Choroid plexus epithelial cell (primary cell): ENCODE results near the gene HES7.
A peak's percentile ranks its signal among the peaks of the same experiment; 100 is the strongest.

Source experiments
- DNase-seq: peaks from one replicate; pipeline ENCODE4 v3.0.0-alpha.2; 2010; ENCODE audit warnings: low read depth
- H3K4me3 ChIP-seq: 2 replicates; pipeline ENCODE4 v1.5.1; 2011; ENCODE audit warnings: low read depth, mild to moderate bottlenecking, control low read depth, low read length, moderate library complexity
- CTCF ChIP-seq: conservative IDR thresholded peaks from 2 replicates; pipeline ENCODE4 v1.5.1; 2011; ENCODE audit warnings: low read depth, mild to moderate bottlenecking, control low read depth, inconsistent platforms, low read length, moderate library complexity

Gene HES7

DNA sequence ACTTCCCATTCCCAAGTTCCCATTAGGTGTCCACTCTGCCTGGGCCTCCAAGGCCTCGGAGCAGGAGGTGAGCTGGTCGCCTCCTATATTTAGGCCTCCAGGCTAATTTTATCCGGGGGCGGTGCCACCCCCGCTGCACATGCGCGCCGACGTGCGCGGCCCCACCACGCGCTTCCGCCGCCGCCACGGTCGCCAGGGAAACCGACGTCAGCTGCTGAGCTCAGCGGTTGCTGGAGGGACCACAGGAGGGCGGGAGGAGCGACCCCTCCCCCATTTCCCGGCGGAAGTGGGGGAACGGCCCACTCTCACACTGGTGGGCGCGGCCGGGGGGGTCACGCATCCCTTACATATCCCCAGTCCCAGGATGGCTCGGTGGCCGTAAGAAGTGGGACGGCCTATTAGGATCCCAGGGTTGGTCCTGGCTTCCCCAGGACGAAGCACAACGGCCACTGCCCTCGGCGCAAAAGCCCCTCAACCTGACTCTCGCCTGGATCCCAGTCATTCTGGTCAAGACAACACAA lies 27.3 kb upstream of the HES7 start:
- DNase-seq, result peak; percentile 96
- H3K4me3 ChIP-seq, result peak overlapping the region; percentile 94
- no peak for TF ChIP-seq CTCF

DNA sequence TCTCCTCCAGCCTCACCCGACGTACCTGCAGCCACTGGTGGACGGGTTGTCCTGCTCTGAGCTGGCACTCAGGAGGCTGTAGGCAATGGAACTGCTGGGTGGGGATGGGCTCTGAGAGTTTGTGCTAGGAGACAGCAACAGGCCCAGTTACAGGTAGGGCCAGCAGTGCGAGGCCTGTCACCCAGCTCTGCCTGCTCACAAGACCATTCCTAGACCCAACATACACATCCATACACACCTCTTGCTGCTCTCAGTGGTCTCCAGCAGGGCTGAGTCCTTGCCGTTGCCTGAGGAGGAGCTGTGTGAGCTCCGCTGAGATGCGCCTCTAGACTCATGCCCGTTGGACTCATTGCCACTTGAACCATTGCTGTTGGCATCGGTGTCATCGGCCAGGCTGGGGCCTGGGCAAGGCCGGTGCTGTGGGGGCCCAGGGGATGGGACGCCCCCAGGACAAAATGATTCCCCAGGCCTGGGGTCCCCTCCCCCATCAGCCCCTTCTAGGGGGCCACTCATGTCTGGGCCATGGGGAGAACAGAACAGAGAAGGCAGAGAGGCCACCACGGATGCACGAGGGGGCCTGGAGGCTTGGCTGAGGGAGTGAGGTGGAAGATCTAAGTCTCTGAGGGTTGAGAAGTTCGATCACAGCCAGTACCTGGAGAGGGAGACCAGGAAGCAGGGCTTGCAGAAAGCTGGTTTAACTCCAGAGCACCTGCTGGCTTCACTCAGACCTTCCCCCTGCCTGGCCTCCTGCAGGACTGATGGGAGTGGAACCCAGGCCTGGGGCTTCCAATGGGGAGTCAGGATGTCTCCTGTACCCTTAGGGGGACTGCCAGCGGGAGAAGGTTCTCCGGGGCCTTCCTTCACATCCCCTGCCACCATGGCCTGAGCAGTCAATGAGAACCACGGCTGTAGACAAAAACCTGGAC lies 26.6 kb upstream of the HES7 start:
- no peak for TF ChIP-seq CTCF
- DNase-seq, result no peak
- H3K4me3 ChIP-seq, result peak overlapping the region; percentile 94

DNA sequence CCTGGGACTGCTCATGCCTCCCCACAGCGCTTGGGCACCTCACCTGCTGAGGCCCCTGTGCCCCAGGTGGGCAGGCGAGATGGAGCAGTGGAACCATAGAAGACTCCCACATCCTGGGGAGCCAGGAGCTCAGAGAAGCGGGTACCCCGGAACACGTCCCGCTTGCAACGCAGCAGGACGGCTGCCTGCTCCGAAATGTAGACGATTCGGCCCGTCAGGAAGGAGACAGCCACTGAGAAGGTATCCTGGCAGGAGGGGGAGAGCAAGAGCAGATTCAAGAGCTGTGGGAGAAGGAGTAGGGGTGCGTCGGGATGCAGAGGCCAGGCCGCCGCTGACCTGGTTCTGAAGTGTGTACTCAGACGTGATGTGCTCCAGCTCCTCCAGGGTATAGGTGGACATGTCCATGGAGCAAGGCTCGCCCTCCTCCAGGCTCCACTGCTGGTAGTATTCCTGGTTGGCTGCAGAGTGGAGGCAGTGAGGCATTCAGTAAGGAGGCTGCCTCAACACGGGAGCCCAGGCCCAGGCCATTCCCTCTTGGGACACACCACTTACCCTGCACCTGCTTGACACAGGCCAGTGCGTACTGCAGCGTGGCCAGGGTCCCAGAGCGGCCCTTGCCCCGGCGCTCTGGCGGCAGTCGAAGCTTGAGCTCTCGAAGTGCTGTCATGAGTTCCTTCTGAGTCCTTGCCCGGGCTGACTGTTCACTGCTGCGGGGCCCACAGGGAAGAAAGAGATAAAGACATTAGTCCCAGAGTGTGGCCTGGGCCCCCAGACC lies 25.7 kb upstream of the HES7 start:
- TF ChIP-seq CTCF, result no peak
- DNase-seq, result no peak
- H3K4me3 ChIP-seq, result no peak overlapping the region

GRCh38 chr17:8148560-8148959 lies 24.7 kb upstream of the HES7 start:
- no peak for TF ChIP-seq CTCF
- no peak overlapping the region for H3K4me3 ChIP-seq
- DNase-seq, result no peak

- H3K4me3 ChIP-seq, result no peak overlapping the region
- no peak for TF ChIP-seq CTCF
- no peak for DNase-seq
These were observed 24.0 kb upstream of the HES7 start for GRCh38 chr17:8147805-8148404.

GRCh38 chr17:8147141-8147804 lies 23.4 kb upstream of the HES7 start:
- DNase-seq, result no peak
- TF ChIP-seq CTCF, result no peak
- H3K4me3 ChIP-seq, result no peak overlapping the region
